IMR-90 (cell line): ENCODE results near the gene GDPD2.

ENCODE experiments used
- MXI1 ChIP-seq: IDR thresholded peaks from 2 replicates; pipeline ENCODE4 v1.6.1; 2012; ENCODE audit warnings: low read depth, mild to moderate bottlenecking, low read length, moderate library complexity, borderline replicate concordance
- POLR2A ChIP-seq: IDR thresholded peaks from 2 replicates; pipeline ENCODE4 v1.6.1; 2012; ENCODE audit warnings: mild to moderate bottlenecking, low read depth, low read length
- RCOR1 ChIP-seq: IDR thresholded peaks from 2 replicates; pipeline ENCODE4 v1.6.1; 2012; ENCODE audit warnings: mild to moderate bottlenecking, low read length, improper control_type of control experiment; ENCODE audit not compliant: insufficient replicate concordance
- TF ChIP-seq, protein P1 (sequence below): conservative IDR thresholded peaks from 2 replicates; pipeline ENCODE4 v1.5.1; 2012; ENCODE audit warnings: mild to moderate bottlenecking, low read depth, low read length, improper control_type of control experiment

DNA sequence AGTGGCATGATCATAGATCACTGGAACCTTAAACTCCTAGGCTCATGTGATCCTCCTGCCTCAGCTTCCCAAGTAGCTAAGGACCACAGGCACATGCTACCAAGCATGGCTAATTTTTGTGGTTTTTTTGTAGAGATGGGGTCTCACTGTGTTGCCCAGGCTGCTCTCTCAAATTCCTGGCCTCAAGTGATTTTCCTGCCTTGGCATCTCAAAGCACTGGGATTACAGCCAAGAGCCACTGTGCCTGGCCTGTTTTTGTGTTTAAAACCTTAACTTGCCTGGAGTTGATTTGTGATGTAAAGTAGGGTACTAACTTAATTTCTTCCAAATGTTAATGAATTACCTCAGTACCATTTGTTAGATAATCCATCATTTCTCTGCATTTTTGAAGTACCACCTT lies 43.9 kb downstream of the GDPD2 start:
- TF ChIP-seq, protein P1, sequence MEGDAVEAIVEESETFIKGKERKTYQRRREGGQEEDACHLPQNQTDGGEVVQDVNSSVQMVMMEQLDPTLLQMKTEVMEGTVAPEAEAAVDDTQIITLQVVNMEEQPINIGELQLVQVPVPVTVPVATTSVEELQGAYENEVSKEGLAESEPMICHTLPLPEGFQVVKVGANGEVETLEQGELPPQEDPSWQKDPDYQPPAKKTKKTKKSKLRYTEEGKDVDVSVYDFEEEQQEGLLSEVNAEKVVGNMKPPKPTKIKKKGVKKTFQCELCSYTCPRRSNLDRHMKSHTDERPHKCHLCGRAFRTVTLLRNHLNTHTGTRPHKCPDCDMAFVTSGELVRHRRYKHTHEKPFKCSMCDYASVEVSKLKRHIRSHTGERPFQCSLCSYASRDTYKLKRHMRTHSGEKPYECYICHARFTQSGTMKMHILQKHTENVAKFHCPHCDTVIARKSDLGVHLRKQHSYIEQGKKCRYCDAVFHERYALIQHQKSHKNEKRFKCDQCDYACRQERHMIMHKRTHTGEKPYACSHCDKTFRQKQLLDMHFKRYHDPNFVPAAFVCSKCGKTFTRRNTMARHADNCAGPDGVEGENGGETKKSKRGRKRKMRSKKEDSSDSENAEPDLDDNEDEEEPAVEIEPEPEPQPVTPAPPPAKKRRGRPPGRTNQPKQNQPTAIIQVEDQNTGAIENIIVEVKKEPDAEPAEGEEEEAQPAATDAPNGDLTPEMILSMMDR = no peak
- TF ChIP-seq POLR2A (no peak), RCOR1 (no peak), MXI1 (no peak)
